ENCODE data around the gene TACR1.
"Not testable (repeated sequence)": the region's sequence is repeated elsewhere in the genome, so short reads cannot be mapped to it uniquely, and the experiment has no call there.

The TACR1 gene

GRCh38 chr2:75174981-75175380 is 24.3 kb downstream of the TACR1 start:
- H3K9me3 Mint-ChIP-seq: no peaks in the 10 kb centered on the region
- H3K4me1 Mint-ChIP-seq (ENCODE audit: low read depth): no peaks in the 10 kb centered on the region
- H3K36me3 Mint-ChIP-seq (ENCODE audit: low read depth): no peaks in the 10 kb centered on the region
- DNase-seq: no peak
- H3K27me3 Mint-ChIP-seq: peaks cover 5% of the 10 kb centered on the region
- no peak overlapping the region for H3K4me3 Mint-ChIP-seq
- no peak overlapping the region for H3K27ac Mint-ChIP-seq

DNA sequence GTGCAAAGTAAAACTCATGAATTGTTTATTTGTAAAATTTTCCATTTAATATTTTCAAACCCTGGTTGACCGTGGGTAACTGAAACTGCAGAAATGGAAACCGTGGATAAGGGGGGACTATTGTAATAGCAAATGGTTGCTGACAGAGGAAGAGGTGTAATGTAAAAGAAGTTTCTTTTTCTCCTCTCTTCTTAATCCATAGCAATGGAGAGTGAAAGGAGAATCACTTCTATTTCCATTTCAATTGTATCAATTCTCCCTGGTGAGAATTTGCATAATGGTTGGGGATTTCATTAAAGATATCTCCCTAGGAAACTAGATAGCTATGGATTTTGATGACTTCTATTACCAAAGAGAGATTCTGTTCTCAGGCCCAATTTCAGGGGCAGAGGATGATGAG is 24.8 kb downstream of the TACR1 start:
- Mint-ChIP-seq H3K4me1 (ENCODE audit: low read depth) (no peaks in the 10 kb centered on the region), H3K9me3 (no peaks in the 10 kb centered on the region), H3K36me3 (ENCODE audit: low read depth) (no peaks in the 10 kb centered on the region), H3K4me3 (no peak overlapping the region), H3K27ac (no peak overlapping the region), H3K27me3 (peaks cover 5% of the 10 kb centered on the region)
- DNase-seq: no peak

- Mint-ChIP-seq H3K9me3 (no peaks in the 10 kb centered on the region), H3K36me3 (ENCODE audit: low read depth) (no peaks in the 10 kb centered on the region), H3K4me3 (no peak overlapping the region), H3K27ac (no peak overlapping the region), H3K27me3 (peaks cover 5% of the 10 kb centered on the region), H3K4me1 (ENCODE audit: low read depth) (no peaks in the 10 kb centered on the region)
- DNase-seq: no peak
Observed at GRCh38 chr2:75173740-75174139, 25.6 kb downstream of the TACR1 start.

GRCh38 chr2:75171423-75171822 is 27.9 kb downstream of the TACR1 start:
- not testable (repeated sequence) for H3K4me3 Mint-ChIP-seq; H3K36me3 Mint-ChIP-seq (ENCODE audit: low read depth); H3K27ac Mint-ChIP-seq; DNase-seq; H3K4me1 Mint-ChIP-seq (ENCODE audit: low read depth); H3K27me3 Mint-ChIP-seq; H3K9me3 Mint-ChIP-seq

DNA sequence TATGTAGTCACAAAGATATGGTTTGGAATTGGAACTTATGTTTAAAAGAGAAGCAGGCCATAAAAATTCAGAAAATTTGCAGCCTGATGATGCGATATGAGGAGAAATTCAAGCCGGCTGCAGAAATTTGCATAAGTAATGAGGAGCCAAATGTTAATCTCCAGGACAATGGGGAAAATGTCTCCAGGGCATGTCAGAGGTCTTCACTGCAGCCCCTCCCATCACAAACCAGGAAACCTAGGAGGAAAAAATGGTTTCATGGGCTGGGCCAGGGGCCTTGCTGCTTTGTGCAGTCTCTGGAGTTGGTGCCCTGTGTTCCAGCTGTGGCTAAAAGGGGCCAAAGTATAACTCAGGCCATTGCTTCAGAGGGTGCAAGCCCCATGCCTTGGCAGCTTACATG is 28.4 kb downstream of the TACR1 start:
- Mint-ChIP-seq H3K4me3 (no peak overlapping the region), H3K27ac (no peak overlapping the region), H3K36me3 (ENCODE audit: low read depth) (no peaks in the 10 kb centered on the region), H3K4me1 (ENCODE audit: low read depth) (no peaks in the 10 kb centered on the region), H3K27me3 (peaks cover 5% of the 10 kb centered on the region), H3K9me3 (no peaks in the 10 kb centered on the region)
- DNase-seq: no peak

DNA sequence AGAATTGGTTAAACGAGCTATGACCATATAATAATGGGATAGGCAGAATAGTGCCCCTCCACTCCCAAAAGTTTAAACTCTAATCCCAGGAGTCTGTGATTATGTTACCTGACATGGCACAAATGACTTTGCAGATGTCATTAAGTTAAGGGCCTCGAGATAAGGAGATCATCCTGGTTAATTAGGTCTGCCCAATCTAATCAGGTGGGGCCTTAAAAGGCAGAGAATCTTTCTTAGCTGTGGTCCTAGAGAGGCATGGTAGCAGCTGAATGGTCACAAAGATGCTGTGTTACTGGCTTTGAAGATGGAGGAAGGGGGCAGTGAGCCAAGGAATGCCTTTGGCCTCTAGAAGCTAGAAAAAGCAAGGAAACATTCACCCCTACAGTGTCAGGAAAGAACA is 31.1 kb downstream of the TACR1 start:
- no peak overlapping the region for H3K27ac Mint-ChIP-seq
- no peak for DNase-seq
- H3K36me3 Mint-ChIP-seq (ENCODE audit: low read depth): no peaks in the 10 kb centered on the region
- no peak overlapping the region for H3K4me3 Mint-ChIP-seq
- no peaks in the 10 kb centered on the region for H3K9me3 Mint-ChIP-seq
- H3K27me3 Mint-ChIP-seq: peaks cover 9% of the 10 kb centered on the region
- H3K4me1 Mint-ChIP-seq (ENCODE audit: low read depth): no peaks in the 10 kb centered on the region

- Mint-ChIP-seq H3K4me3 (no peak overlapping the region), H3K27ac (no peak overlapping the region), H3K27me3 (peaks cover 6% of the 10 kb centered on the region), H3K36me3 (ENCODE audit: low read depth) (no peaks in the 10 kb centered on the region), H3K9me3 (no peaks in the 10 kb centered on the region), H3K4me1 (ENCODE audit: low read depth) (no peaks in the 10 kb centered on the region)
- DNase-seq: no peak
Observed at GRCh38 chr2:75166491-75166890, 32.8 kb downstream of the TACR1 start.

GRCh38 chr2:75162897-75163296 is 36.4 kb downstream of the TACR1 start:
- Mint-ChIP-seq H3K27me3 (peaks cover 6% of the 10 kb centered on the region), H3K4me1 (ENCODE audit: low read depth) (no peaks in the 10 kb centered on the region), H3K36me3 (ENCODE audit: low read depth) (no peaks in the 10 kb centered on the region), H3K9me3 (no peaks in the 10 kb centered on the region), H3K27ac (no peak overlapping the region), H3K4me3 (no peak overlapping the region)
- no peak for DNase-seq

- no peak overlapping the region for H3K27ac Mint-ChIP-seq
- no peaks in the 10 kb centered on the region for H3K36me3 Mint-ChIP-seq (ENCODE audit: low read depth)
- H3K27me3 Mint-ChIP-seq: peaks cover 6% of the 10 kb centered on the region
- H3K4me3 Mint-ChIP-seq: no peak overlapping the region
- no peaks in the 10 kb centered on the region for H3K9me3 Mint-ChIP-seq
- no peak for DNase-seq
- no peaks in the 10 kb centered on the region for H3K4me1 Mint-ChIP-seq (ENCODE audit: low read depth)
Observed at GRCh38 chr2:75162259-75162658, 37.1 kb downstream of the TACR1 start.

- Mint-ChIP-seq H3K9me3 (no peaks in the 10 kb centered on the region), H3K27ac (no peak overlapping the region)
Observed at GRCh38 chr2:75157435-75157834, 41.9 kb downstream of the TACR1 start.

DNA sequence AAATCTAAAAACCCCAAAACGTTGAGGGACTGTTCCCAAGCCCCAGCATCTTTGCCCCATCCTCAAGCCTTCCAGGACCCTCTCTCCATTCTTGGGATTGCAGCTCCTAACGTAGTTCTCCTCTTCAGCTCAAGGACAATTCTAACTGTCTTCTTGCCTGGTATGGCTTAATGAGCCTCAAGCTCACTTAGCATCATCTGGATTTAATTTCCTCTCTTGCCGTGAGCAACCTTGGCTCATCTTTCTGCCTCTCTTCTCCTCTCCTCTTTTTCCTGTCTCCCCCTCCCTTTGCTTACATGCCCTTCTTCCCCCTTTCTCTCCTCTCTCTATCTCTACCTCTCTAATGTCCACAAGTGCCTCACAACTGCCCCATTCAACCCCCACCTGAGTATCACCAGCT is 44.2 kb downstream of the TACR1 start:
- no peak for DNase-seq
- Mint-ChIP-seq H3K9me3 (no peaks in the 10 kb centered on the region), H3K4me3 (no peak overlapping the region), H3K36me3 (ENCODE audit: low read depth) (no peaks in the 10 kb centered on the region), H3K27me3 (no peaks in the 10 kb centered on the region), H3K27ac (no peak overlapping the region), H3K4me1 (ENCODE audit: low read depth) (no peaks in the 10 kb centered on the region)

More at GRCh38 chr2:75157435-75157834, 41.9 kb downstream of the TACR1 start:
- H3K4me3 Mint-ChIP-seq: no peak overlapping the region
- no peaks in the 10 kb centered on the region for H3K27me3 Mint-ChIP-seq
- no peaks in the 10 kb centered on the region for H3K36me3 Mint-ChIP-seq (ENCODE audit: low read depth)
- H3K4me1 Mint-ChIP-seq (ENCODE audit: low read depth): no peaks in the 10 kb centered on the region
- DNase-seq: no peak

- DNase-seq: no peak
- no peak overlapping the region for H3K4me3 Mint-ChIP-seq
- H3K4me1 Mint-ChIP-seq (ENCODE audit: low read depth): no peaks in the 10 kb centered on the region
- H3K36me3 Mint-ChIP-seq (ENCODE audit: low read depth): no peaks in the 10 kb centered on the region
- no peaks in the 10 kb centered on the region for H3K9me3 Mint-ChIP-seq
- no peak overlapping the region for H3K27ac Mint-ChIP-seq
- no peaks in the 10 kb centered on the region for H3K27me3 Mint-ChIP-seq
Observed at GRCh38 chr2:75153221-75153620, 46.1 kb downstream of the TACR1 start.

GRCh38 chr2:75152243-75152642 is 47.1 kb downstream of the TACR1 start:
- not testable (repeated sequence) for H3K36me3 Mint-ChIP-seq (ENCODE audit: low read depth); H3K4me1 Mint-ChIP-seq (ENCODE audit: low read depth); H3K9me3 Mint-ChIP-seq; DNase-seq; H3K27me3 Mint-ChIP-seq; H3K4me3 Mint-ChIP-seq; H3K27ac Mint-ChIP-seq

- H3K4me3 Mint-ChIP-seq; H3K27ac Mint-ChIP-seq; H3K4me1 Mint-ChIP-seq (ENCODE audit: low read depth); H3K36me3 Mint-ChIP-seq (ENCODE audit: low read depth); H3K27me3 Mint-ChIP-seq; H3K9me3 Mint-ChIP-seq; DNase-seq: not testable (repeated sequence)
Observed at GRCh38 chr2:75147884-75148283, 51.4 kb downstream of the TACR1 start.

GRCh38 chr2:75146606-75147332 is 52.6 kb downstream of the TACR1 start:
- DNase-seq: no peak
- Mint-ChIP-seq H3K27me3 (no peaks in the 10 kb centered on the region), H3K27ac (no peak overlapping the region), H3K9me3 (no peaks in the 10 kb centered on the region), H3K4me3 (no peak overlapping the region), H3K4me1 (ENCODE audit: low read depth) (no peaks in the 10 kb centered on the region), H3K36me3 (ENCODE audit: low read depth) (no peaks in the 10 kb centered on the region)

DNA sequence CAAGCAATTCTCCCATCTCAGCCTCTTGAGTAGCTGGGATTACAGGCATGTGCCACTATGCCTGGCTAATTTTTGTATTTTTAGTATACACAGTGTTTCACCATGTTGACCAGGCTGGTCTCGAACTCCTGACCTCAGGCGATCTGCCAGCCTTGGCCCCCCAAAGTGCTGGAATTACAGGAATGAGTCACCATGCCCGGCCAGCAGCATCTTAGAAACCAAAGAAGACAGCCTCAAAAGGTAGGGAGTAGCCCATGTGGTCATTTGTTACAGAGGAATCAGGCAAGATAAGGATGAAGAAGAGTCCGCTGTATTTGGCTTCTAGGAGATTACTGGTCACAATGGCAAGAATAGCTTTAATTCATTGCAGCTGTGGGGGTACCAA is 53.1 kb downstream of the TACR1 start:
- H3K4me3 Mint-ChIP-seq; H3K4me1 Mint-ChIP-seq (ENCODE audit: low read depth); H3K27me3 Mint-ChIP-seq; H3K36me3 Mint-ChIP-seq (ENCODE audit: low read depth); DNase-seq; H3K9me3 Mint-ChIP-seq; H3K27ac Mint-ChIP-seq: not testable (repeated sequence)

Data from activated T-cell treated with anti-CD3 and anti-CD28 coated beads, Interleukin-2, amount 50 U/mL, for 24 hours (primary cell).